GM10266 (cell line): ENCODE measurements around the gene TXNL4A.

Experiments used
- DNase-seq: peaks from one replicate; pipeline ENCODE4 v3.0.0; 2012; ENCODE audit errors: extremely low spot score
- CTCF ChIP-seq: IDR thresholded peaks from 2 replicates; pipeline ENCODE4 v1.5.1; 2012; ENCODE audit warnings: mild to moderate bottlenecking, low read depth; ENCODE audit not compliant: control insufficient read depth, insufficient read depth; ENCODE audit errors: missing control alignments

Gene TXNL4A

GRCh38 chr18:79942211-79942610, 46.2 kb downstream of the TXNL4A start:
- no peak for TF ChIP-seq CTCF
- DNase-seq = no peak

- TF ChIP-seq CTCF = no peak
- no peak for DNase-seq
Measured at GRCh38 chr18:79941473-79942119, 46.8 kb downstream of the TXNL4A start.

GRCh38 chr18:79940814-79941472, 47.4 kb downstream of the TXNL4A start:
- TF ChIP-seq CTCF = no peak

GRCh38 chr18:79940126-79940813, 48.1 kb downstream of the TXNL4A start:
- DNase-seq = no peak
- TF ChIP-seq CTCF = no peak

More at GRCh38 chr18:79940814-79941472, 47.4 kb downstream of the TXNL4A start:
- no peak for DNase-seq

GRCh38 chr18:79939096-79939495, 49.3 kb downstream of the TXNL4A start:
- DNase-seq = no peak
- TF ChIP-seq CTCF = no peak

GRCh38 chr18:79938196-79938595, 50.2 kb downstream of the TXNL4A start:
- no peak for DNase-seq
- no peak for TF ChIP-seq CTCF

- no peak for DNase-seq
- TF ChIP-seq CTCF = no peak
Measured at GRCh38 chr18:79937103-79937860, 51.1 kb downstream of the TXNL4A start.
